SU-DHL-6 (cell line): ENCODE measurements around the gene ERC1.

Experiments
- EZH2phosphoT487 ChIP-seq: fragments of 200-600 bp; sonication (generic), shearing (Covaris generic); conservative IDR thresholded peaks from 2 replicates; pipeline ENCODE4 v1.6.1; 2018; ENCODE audit warnings: mild to moderate bottlenecking, antibody characterized with exemption, low read length, moderate library complexity, mixed read lengths
- TF ChIP-seq, protein P1 (sequence below): fragments of 200-600 bp; sonication (generic); IDR thresholded peaks from one replicate; pipeline ENCODE4 v1.5.1; 2017; ENCODE audit warnings: antibody characterized with exemption, mild to moderate bottlenecking, low read length, moderate library complexity; ENCODE audit not compliant: insufficient read depth, poor library complexity, severe bottlenecking

DNA sequence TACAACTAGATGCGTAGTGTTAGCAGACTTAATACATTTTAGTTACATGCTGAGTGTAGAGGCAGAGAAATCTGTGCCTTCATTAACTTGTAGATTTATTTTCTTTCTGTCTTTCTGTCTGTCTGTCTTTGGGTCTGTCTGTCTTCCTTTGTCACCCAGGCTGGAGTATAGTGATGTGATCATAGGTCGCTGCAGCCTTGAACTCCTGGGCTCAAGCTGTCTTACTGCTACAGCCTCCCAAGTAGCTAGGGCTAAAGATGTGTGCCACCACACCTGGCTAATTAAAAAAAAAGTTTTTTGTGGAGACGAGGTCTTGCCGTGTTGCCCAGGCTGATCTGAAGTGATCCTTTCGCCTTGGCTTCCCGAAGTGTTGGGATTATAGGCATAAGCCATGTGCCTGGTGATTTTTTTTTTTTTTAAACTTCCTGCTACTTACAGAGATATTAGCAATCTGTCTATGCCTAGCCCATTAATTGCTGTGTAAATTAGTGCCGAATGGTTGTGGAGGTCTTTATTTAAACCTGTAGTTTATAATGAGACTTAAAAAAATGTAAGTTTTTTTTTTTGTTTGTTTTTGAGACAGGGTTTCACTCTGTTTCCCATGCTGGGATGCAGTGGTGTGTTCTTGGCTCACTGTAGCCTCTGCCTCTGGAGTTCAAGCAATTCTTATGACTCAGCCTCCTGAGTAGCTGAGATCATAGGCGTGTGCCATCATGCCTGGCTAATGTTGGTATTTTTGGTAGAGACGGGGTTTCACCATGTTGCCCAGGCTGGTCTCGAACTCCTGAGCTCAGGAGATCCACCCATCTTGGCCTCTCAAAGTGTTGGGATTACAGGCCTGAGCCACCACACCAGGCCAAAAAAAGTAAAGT, 22.8 kb downstream of the ERC1 start:
- TF ChIP-seq, protein P1, sequence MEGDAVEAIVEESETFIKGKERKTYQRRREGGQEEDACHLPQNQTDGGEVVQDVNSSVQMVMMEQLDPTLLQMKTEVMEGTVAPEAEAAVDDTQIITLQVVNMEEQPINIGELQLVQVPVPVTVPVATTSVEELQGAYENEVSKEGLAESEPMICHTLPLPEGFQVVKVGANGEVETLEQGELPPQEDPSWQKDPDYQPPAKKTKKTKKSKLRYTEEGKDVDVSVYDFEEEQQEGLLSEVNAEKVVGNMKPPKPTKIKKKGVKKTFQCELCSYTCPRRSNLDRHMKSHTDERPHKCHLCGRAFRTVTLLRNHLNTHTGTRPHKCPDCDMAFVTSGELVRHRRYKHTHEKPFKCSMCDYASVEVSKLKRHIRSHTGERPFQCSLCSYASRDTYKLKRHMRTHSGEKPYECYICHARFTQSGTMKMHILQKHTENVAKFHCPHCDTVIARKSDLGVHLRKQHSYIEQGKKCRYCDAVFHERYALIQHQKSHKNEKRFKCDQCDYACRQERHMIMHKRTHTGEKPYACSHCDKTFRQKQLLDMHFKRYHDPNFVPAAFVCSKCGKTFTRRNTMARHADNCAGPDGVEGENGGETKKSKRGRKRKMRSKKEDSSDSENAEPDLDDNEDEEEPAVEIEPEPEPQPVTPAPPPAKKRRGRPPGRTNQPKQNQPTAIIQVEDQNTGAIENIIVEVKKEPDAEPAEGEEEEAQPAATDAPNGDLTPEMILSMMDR, result no peak
- no peak for TF ChIP-seq EZH2phosphoT487
